Measurements from ENCODE around the gene RNF146. TPM values are rescaled to one million over a fixed set of nuclear protein-coding genes. Genes with fewer than 3 reads are reported as not detected.

RNF146 gene
- total and polyA plus RNA-seq, 10 of the 15 experiments (the other 5 are each of a cell fraction or from before 2014, with no cell fraction given), result 9.3 to 33.0 (median 17.8) TPM

DNA sequence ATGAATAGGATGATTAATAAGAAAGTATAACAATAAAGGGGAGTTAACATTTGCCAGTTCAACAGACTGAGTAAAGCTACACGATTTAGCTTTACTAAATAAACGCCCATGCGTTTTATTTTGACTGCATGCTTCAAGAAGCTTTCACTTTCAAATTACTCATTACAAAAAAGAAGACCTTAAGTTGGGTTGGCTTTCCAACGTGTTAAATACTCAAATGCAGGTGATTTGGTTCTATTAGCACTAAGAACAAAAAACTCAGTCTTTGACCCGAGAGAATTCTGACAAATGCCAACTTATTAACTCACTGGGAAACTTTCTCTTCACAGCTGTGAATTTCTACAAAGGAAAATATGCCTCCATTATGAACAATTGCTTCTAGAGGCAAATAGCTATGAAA is 24.8 kb downstream of the RNF146 start (continued):
- TF ChIP-seq E2F4 (IDR thresholded peaks at IDR 0.05; ENCODE audit: low read depth, low read length) (no peak), CBX5 (IDR thresholded peaks at IDR 0.05; ENCODE audit: low read depth) (0 out of 2 replicates have a peak, but pooled peaks have one; percentile 42), RUNX3 (IDR thresholded peaks at IDR 0.05; ENCODE audit: low read length) (peak; percentile 21; the same call in 1 of the 2 replicates), JUND (IDR thresholded peaks at IDR 0.05; ENCODE audit: low read depth, low read length) (peak; percentile 49; the same call in 1 of the 2 replicates), BACH1 (IDR thresholded peaks at IDR 0.05; ENCODE audit: borderline replicate concordance) (peak; percentile 50; the same call in 1 of the 2 replicates), MTA2 (IDR thresholded peaks at IDR 0.05; ENCODE audit: low read depth) (peak; percentile 90), EED (IDR thresholded peaks at IDR 0.05; ENCODE audit: low read depth) (no peak), FOXM1 (IDR thresholded peaks at IDR 0.05; ENCODE audit: low read depth, low read length) (no peak), CUX1 (IDR thresholded peaks at IDR 0.05; ENCODE audit: insufficient replicate concordance, low read depth, low read length) (no peak), ATF2 (IDR thresholded peaks at IDR 0.05; ENCODE audit: low read length) (peak; percentile 55), BCL11A (IDR thresholded peaks at IDR 0.05; ENCODE audit: low read depth, low read length) (0 out of 2 replicates have a peak, but pooled peaks have one; percentile 18), TCF12 (IDR thresholded peaks at IDR 0.05; ENCODE audit: low read depth, low read length) (no peak), ZBTB33 (IDR thresholded peaks at IDR 0.05) (no peak), NFXL1 (IDR thresholded peaks at IDR 0.05; ENCODE audit: borderline replicate concordance) (no peak), ZNF622 (IDR thresholded peaks at IDR 0.05) (no peak)
- TF ChIP-seq, protein P1, sequence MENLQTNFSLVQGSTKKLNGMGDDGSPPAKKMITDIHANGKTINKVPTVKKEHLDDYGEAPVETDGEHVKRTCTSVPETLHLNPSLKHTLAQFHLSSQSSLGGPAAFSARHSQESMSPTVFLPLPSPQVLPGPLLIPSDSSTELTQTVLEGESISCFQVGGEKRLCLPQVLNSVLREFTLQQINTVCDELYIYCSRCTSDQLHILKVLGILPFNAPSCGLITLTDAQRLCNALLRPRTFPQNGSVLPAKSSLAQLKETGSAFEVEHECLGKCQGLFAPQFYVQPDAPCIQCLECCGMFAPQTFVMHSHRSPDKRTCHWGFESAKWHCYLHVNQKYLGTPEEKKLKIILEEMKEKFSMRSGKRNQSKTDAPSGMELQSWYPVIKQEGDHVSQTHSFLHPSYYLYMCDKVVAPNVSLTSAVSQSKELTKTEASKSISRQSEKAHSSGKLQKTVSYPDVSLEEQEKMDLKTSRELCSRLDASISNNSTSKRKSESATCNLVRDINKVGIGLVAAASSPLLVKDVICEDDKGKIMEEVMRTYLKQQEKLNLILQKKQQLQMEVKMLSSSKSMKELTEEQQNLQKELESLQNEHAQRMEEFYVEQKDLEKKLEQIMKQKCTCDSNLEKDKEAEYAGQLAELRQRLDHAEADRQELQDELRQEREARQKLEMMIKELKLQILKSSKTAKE (IDR thresholded peaks at IDR 0.05; ENCODE audit: low read depth, poor library complexity, severe bottlenecking), result peak; percentile 72
- TF ChIP-seq, protein P2, sequence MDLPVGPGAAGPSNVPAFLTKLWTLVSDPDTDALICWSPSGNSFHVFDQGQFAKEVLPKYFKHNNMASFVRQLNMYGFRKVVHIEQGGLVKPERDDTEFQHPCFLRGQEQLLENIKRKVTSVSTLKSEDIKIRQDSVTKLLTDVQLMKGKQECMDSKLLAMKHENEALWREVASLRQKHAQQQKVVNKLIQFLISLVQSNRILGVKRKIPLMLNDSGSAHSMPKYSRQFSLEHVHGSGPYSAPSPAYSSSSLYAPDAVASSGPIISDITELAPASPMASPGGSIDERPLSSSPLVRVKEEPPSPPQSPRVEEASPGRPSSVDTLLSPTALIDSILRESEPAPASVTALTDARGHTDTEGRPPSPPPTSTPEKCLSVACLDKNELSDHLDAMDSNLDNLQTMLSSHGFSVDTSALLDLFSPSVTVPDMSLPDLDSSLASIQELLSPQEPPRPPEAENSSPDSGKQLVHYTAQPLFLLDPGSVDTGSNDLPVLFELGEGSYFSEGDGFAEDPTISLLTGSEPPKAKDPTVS (IDR thresholded peaks at IDR 0.05; ENCODE audit: low read depth, low read length), result no peak
